ENCODE measurements around the gene ETNK2. TPM values are rescaled to one million over a fixed set of nuclear protein-coding genes. Genes with fewer than 3 reads are reported as not detected.

Gene ETNK2
- total and polyA plus RNA-seq, 2 of the 13 experiments (the other 11 are each of a cell fraction or from before 2014, with no cell fraction given), result 15.5 to 42.8 TPM

DNA sequence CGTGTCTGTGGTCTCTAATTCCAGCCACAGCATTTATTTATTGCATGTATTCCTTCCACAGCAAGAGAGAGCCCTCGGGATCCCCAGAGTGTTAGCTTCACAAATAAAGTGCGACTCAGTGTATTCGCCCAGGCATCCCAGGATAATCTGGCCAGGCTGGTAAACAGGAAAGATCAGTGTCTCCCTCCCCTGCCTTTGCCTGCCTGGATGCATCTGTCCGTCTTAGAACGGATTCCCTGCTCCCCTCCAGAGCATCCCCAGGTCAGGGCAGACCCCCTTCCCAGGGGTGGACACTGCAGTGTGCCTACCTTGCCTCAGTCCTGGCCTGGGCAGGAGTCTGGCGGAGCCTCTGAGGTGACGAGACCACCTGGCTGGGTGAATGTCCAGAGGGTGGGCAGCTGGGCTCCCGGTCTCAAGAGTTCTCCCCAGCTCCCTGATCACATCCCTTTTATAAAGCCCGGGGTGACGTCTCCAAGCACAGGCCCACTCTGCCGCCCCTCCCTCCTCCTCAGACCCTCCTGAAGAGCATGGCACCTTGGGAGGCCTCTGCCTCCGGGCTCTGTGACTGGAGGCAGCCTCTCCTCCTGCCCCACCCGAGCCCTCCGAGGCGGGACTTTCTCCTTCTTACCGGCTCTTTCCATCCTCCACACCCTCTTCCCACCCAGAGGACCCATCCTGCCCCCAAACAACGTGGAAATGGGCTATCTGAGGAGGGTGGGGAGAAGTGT is 44.4 kb upstream of the ETNK2 start, which contains the start of gene KISS1:
TSS of gene KISS1 (minus strand) at position 424 of the 728 bp plus-strand sequence. CDS start 3,615 bp downstream, outside the sequence.
- CTCF ChIA-PET (ENCODE audit: low intra/inter-chr PET ratio, low total read pairs), result no interaction called here
- H3K4me1 ChIP-seq (ENCODE audit: insufficient read depth, low read length), result peaks cover 7% of the 10 kb centered on the region
- TF ChIP-seq TBX2 (CRISPR knock-in tag; IDR thresholded peaks at IDR 0.05; ENCODE audit: borderline replicate concordance), result no peak
- TF ChIP-seq, protein P1, sequence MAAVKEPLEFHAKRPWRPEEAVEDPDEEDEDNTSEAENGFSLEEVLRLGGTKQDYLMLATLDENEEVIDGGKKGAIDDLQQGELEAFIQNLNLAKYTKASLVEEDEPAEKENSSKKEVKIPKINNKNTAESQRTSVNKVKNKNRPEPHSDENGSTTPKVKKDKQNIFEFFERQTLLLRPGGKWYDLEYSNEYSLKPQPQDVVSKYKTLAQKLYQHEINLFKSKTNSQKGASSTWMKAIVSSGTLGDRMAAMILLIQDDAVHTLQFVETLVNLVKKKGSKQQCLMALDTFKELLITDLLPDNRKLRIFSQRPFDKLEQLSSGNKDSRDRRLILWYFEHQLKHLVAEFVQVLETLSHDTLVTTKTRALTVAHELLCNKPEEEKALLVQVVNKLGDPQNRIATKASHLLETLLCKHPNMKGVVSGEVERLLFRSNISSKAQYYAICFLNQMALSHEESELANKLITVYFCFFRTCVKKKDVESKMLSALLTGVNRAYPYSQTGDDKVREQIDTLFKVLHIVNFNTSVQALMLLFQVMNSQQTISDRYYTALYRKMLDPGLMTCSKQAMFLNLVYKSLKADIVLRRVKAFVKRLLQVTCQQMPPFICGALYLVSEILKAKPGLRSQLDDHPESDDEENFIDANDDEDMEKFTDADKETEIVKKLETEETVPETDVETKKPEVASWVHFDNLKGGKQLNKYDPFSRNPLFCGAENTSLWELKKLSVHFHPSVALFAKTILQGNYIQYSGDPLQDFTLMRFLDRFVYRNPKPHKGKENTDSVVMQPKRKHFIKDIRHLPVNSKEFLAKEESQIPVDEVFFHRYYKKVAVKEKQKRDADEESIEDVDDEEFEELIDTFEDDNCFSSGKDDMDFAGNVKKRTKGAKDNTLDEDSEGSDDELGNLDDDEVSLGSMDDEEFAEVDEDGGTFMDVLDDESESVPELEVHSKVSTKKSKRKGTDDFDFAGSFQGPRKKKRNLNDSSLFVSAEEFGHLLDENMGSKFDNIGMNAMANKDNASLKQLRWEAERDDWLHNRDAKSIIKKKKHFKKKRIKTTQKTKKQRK (IDR thresholded peaks at IDR 0.05; ENCODE audit: low read length), result no peak
- TF ChIP-seq ZNF598 (CRISPR knock-in tag; IDR thresholded peaks at IDR 0.05; ENCODE audit: borderline replicate concordance), result no peak
- TF ChIP-seq NFYB (CRISPR knock-in tag; IDR thresholded peaks at IDR 0.05), result no peak
- no peak for TF ChIP-seq ZNF20 (CRISPR knock-in tag; IDR thresholded peaks at IDR 0.05)
- no peak for TF ChIP-seq ZNF468 (CRISPR knock-in tag; IDR thresholded peaks at IDR 0.05)
- TF ChIP-seq ZNF709 (CRISPR knock-in tag; IDR thresholded peaks at IDR 0.05), result no peak
- no peak for TF ChIP-seq ZNF234 (CRISPR knock-in tag; conservative IDR thresholded peaks at IDR 0.05)
- TF ChIP-seq RFX5 (IDR thresholded peaks at IDR 0.05; ENCODE audit: low read depth, low read length), result no peak
- 0 out of 2 replicates have a peak, but pooled peaks have one; percentile 31 for TF ChIP-seq KDM2A (CRISPR knock-in tag; IDR thresholded peaks at IDR 0.05; ENCODE audit: borderline replicate concordance, low read depth)
- TF ChIP-seq, protein P2, sequence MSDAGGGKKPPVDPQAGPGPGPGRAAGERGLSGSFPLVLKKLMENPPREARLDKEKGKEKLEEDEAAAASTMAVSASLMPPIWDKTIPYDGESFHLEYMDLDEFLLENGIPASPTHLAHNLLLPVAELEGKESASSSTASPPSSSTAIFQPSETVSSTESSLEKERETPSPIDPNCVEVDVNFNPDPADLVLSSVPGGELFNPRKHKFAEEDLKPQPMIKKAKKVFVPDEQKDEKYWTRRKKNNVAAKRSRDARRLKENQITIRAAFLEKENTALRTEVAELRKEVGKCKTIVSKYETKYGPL (CRISPR knock-in tag; IDR thresholded peaks at IDR 0.05), result no peak
- TF ChIP-seq AGO2 (optimal IDR thresholded peaks at IDR 0.05; ENCODE audit: low read depth, low read length), result peak; percentile 45
- TF ChIP-seq ZNF367 (CRISPR knock-in tag; IDR thresholded peaks at IDR 0.05; ENCODE audit: borderline replicate concordance), result no peak
- TF ChIP-seq AGO1 (IDR thresholded peaks at IDR 0.05; ENCODE audit: low read depth, low read length, poor library complexity, severe bottlenecking), result peak; percentile 35
- peak; percentile 34; the same call in 1 of the 2 replicates for TF ChIP-seq POLR2G (IDR thresholded peaks at IDR 0.05; ENCODE audit: low read depth, low read length)
- TF ChIP-seq, protein P3, sequence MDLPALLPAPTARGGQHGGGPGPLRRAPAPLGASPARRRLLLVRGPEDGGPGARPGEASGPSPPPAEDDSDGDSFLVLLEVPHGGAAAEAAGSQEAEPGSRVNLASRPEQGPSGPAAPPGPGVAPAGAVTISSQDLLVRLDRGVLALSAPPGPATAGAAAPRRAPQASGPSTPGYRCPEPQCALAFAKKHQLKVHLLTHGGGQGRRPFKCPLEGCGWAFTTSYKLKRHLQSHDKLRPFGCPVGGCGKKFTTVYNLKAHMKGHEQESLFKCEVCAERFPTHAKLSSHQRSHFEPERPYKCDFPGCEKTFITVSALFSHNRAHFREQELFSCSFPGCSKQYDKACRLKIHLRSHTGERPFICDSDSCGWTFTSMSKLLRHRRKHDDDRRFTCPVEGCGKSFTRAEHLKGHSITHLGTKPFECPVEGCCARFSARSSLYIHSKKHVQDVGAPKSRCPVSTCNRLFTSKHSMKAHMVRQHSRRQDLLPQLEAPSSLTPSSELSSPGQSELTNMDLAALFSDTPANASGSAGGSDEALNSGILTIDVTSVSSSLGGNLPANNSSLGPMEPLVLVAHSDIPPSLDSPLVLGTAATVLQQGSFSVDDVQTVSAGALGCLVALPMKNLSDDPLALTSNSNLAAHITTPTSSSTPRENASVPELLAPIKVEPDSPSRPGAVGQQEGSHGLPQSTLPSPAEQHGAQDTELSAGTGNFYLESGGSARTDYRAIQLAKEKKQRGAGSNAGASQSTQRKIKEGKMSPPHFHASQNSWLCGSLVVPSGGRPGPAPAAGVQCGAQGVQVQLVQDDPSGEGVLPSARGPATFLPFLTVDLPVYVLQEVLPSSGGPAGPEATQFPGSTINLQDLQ (CRISPR knock-in tag; IDR thresholded peaks at IDR 0.05), result no peak
- H3K27me3 ChIP-seq (ENCODE audit: control insufficient read depth in 1 of 2, insufficient read depth in 2 of 2, low read length in 2 of 2), result peaks cover 2 to 22% of the 10 kb centered on the region in 2 experiments; a peak in 3 of 5 replicates
- DNase-seq (ENCODE audit: low spot score), result no peak
- no peaks in the 10 kb centered on the region for H3K79me2 ChIP-seq (ENCODE audit: insufficient read depth, low read length)
- WGBS (ENCODE audit: low lambda C conversion rate), result 40% methylated on average over 13 of the region's 18 CpGs
- no peak within 1 kb of the TSS for H2AFZ ChIP-seq (ENCODE audit: low read length)
- H3K36me3 ChIP-seq (replicated peaks in 1 of 2; ENCODE audit: control insufficient read depth in 1 of 2, insufficient read depth in 2 of 2, low read length in 2 of 2), result no peaks in the 10 kb centered on the region
- in situ Hi-C loops (cut with HindIII; ENCODE audit: extremely low pct_ligation_motif_present, low pct_unique_long_range_greater_than_20kb) (no loop called here), intact Hi-C loops (cut with micrococcal nuclease; ENCODE audit: unreplicated experiment) (no loop called here)
- no peaks in the 10 kb centered on the region for H4K20me1 ChIP-seq (ENCODE audit: insufficient read depth, low read length)
- no peaks in the 10 kb centered on the region for H3K9me3 ChIP-seq (ENCODE audit: low read length)
- no TSS peak for BruUV-seq (replicated peaks)
- H3K4me2 ChIP-seq (ENCODE audit: low read depth, low read length), result no peak within 1 kb of the TSS
- no peak for FAIRE-seq
- ATAC-seq, result peak; percentile 24
- H3K9ac ChIP-seq (ENCODE audit: insufficient read depth, low read depth, low read length), result no peak within 1 kb of the TSS
- H3K27ac ChIP-seq (ENCODE audit: extremely low read length, insufficient read depth, low read length), result no peak within 1 kb of the TSS
- no peak within 1 kb of the TSS for H3K4me3 ChIP-seq (replicated peaks in 1 of 3; ENCODE audit: insufficient read depth in 1 of 3, low read depth in 2 of 3, low read length in 3 of 3)
- POLR2A ChIA-PET, result interaction anchor here (1.3 kb wide), 1 partner anchor 17 kb away, joined by 3 read pairs; the partner anchor contains the start of gene GOLT1A
